Suppressor macrophage treated with lipopolysaccharide for 4 hours (primary cell): ENCODE measurements around the gene ATG9B.

Source experiments
- DNase-seq: peaks from one replicate; pipeline ENCODE4 v3.0.0-alpha.2; 2020

The ATG9B gene

GRCh38 chr7:150977382-150978125 is 46.7 kb downstream of the ATG9B start:
- DNase-seq, result no peak

- DNase-seq, result no peak
These were observed 47.5 kb downstream of the ATG9B start for GRCh38 chr7:150976529-150977381.

- DNase-seq, result no peak
These were observed 48.6 kb downstream of the ATG9B start for GRCh38 chr7:150975536-150976319.

- DNase-seq, result no peak
These were observed 49.6 kb downstream of the ATG9B start for GRCh38 chr7:150974468-150975391.

GRCh38 chr7:150973571-150974451 is 50.5 kb downstream of the ATG9B start:
- DNase-seq, result no peak

GRCh38 chr7:150972741-150973140 is 51.6 kb downstream of the ATG9B start:
- DNase-seq, result no peak

GRCh38 chr7:150972023-150972468 is 52.2 kb downstream of the ATG9B start:
- no peak for DNase-seq

GRCh38 chr7:150971242-150972022 is 52.9 kb downstream of the ATG9B start:
- no peak for DNase-seq

GRCh38 chr7:150970424-150970823 is 53.9 kb downstream of the ATG9B start:
- DNase-seq, result no peak

- no peak for DNase-seq
These were observed 54.8 kb downstream of the ATG9B start for GRCh38 chr7:150969475-150969874.

- DNase-seq, result no peak
These were observed 55.4 kb downstream of the ATG9B start for GRCh38 chr7:150968734-150969372.

- DNase-seq, result no peak
These were observed 56.1 kb downstream of the ATG9B start for GRCh38 chr7:150968056-150968733.

- no peak for DNase-seq
These were observed 56.9 kb downstream of the ATG9B start for GRCh38 chr7:150967349-150967748.

- no peak for DNase-seq
These were observed 58.3 kb downstream of the ATG9B start for GRCh38 chr7:150966002-150966401.

GRCh38 chr7:150965273-150965830 is 58.9 kb downstream of the ATG9B start:
- no peak for DNase-seq
